Stomach (tissue), 4 donors: Measurements from ENCODE around the gene RPS16.

Source experiments
- EP300 ChIP-seq: sonication (generic); formaldehyde crosslinking; IDR thresholded peaks from one replicate; pipeline ENCODE4 v1.6.1; 2017; ENCODE audit warnings: antibody characterized with exemption
- POLR2A ChIP-seq, 4 donors: fragments of 450-650 bp; IDR thresholded peaks; one replicate each; pipeline ENCODE4 v1.6.1; 2016; ENCODE audit warnings: antibody characterized with exemption in 4 of 4, control low read depth in 2 of 4, mild to moderate bottlenecking in 1 of 4, moderate library complexity in 1 of 4
- POLR2AphosphoS5 ChIP-seq, 3 donors: sonication (generic); formaldehyde crosslinking; IDR thresholded peaks; one replicate each; pipeline ENCODE4 v1.6.1; 2016; ENCODE audit warnings: antibody characterized with exemption in 3 of 3
- TF ChIP-seq, protein P1 (sequence below), 7 experiments: fragments of 450-650 bp in 4 of 7; fragments of 200-600 bp in 3 of 7; sonication (generic) in 3 of 7; IDR thresholded peaks; one replicate each; pipeline ENCODE4 v1.5.1; 2016 to 2019; ENCODE audit warnings: antibody characterized with exemption in 7 of 7, control low read depth in 2 of 7, mild to moderate bottlenecking in 1 of 7

DNA sequence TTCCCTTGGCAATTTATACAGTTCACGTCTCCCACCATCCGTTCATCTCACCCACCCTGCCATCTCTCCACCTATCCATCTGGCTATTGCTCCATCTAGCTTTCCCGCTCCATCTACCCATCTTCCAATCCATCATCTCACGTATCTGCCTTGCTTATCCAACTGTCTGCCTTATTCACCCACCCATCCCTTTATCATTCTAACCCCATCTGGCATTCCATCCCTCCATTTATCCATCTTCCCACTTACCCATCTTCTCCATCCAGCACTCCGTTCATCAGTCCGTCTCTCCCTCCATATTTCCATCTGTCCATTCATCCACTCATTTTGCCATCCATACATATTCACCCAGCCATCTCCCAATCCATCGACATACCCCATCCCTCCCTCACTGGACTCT, 10.0 kb downstream of the RPS16 start:
- TF ChIP-seq, protein P1, sequence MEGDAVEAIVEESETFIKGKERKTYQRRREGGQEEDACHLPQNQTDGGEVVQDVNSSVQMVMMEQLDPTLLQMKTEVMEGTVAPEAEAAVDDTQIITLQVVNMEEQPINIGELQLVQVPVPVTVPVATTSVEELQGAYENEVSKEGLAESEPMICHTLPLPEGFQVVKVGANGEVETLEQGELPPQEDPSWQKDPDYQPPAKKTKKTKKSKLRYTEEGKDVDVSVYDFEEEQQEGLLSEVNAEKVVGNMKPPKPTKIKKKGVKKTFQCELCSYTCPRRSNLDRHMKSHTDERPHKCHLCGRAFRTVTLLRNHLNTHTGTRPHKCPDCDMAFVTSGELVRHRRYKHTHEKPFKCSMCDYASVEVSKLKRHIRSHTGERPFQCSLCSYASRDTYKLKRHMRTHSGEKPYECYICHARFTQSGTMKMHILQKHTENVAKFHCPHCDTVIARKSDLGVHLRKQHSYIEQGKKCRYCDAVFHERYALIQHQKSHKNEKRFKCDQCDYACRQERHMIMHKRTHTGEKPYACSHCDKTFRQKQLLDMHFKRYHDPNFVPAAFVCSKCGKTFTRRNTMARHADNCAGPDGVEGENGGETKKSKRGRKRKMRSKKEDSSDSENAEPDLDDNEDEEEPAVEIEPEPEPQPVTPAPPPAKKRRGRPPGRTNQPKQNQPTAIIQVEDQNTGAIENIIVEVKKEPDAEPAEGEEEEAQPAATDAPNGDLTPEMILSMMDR (IDR thresholded peaks at IDR 0.05), result no peak
- TF ChIP-seq POLR2A (IDR thresholded peaks at IDR 0.05), result no peak
- TF ChIP-seq EP300, result no peak
- TF ChIP-seq POLR2AphosphoS5 (IDR thresholded peaks at IDR 0.05), result no peak
